ENCODE results near the gene COL6A2. TPM values are rescaled to one million over a fixed set of nuclear protein-coding genes. Genes with fewer than 3 reads are reported as not detected.
"Not testable (repeated sequence)": the region's sequence is repeated elsewhere in the genome, so short reads cannot be mapped to it uniquely, and the experiment has no call there.

The COL6A2 gene
- total RNA-seq, 1 donor from 2014 or later: 37.1 TPM

- DNase-seq: no peak
These were observed 28.7 kb downstream of the COL6A2 start for GRCh38 chr21:46126309-46127238.

- DNase-seq: no peak
These were observed 29.6 kb downstream of the COL6A2 start for GRCh38 chr21:46127239-46128105.

- DNase-seq: no peak
These were observed 30.4 kb downstream of the COL6A2 start for GRCh38 chr21:46128106-46128932.

- DNase-seq: no peak
These were observed 31.1 kb downstream of the COL6A2 start for GRCh38 chr21:46128933-46129571.

- DNase-seq: no peak
These were observed 32.1 kb downstream of the COL6A2 start for GRCh38 chr21:46129846-46130651.

GRCh38 chr21:46130831-46131587 is 33.1 kb downstream of the COL6A2 start:
- DNase-seq: no peak

- no peak for DNase-seq
These were observed 33.6 kb downstream of the COL6A2 start for GRCh38 chr21:46131588-46131837.

- DNase-seq: no peak
These were observed 34.1 kb downstream of the COL6A2 start for GRCh38 chr21:46131838-46132651.

- no peak for DNase-seq
These were observed 38.0 kb downstream of the COL6A2 start for GRCh38 chr21:46135782-46136395.

GRCh38 chr21:46136739-46137349 is 38.9 kb downstream of the COL6A2 start:
- no peak for DNase-seq

GRCh38 chr21:46137908-46138307 is 40.0 kb downstream of the COL6A2 start:
- no peak for DNase-seq

- no peak for DNase-seq
These were observed 40.6 kb downstream of the COL6A2 start for GRCh38 chr21:46138383-46138970.

- no peak for DNase-seq
These were observed 41.8 kb downstream of the COL6A2 start for GRCh38 chr21:46139686-46140085.

GRCh38 chr21:46140352-46141003 is 42.6 kb downstream of the COL6A2 start:
- DNase-seq: not testable (repeated sequence)

GRCh38 chr21:46141767-46142581 is 44.1 kb downstream of the COL6A2 start:
- DNase-seq: no peak
